Naive thymus-derived CD4-positive, alpha-beta T cell (primary cell): ENCODE measurements around the gene TRMT1L. TPM values are rescaled to one million over a fixed set of nuclear protein-coding genes. Genes with fewer than 3 reads are reported as not detected.
"Not testable (repeated sequence)": the region's sequence is repeated elsewhere in the genome, so short reads cannot be mapped to it uniquely, and the experiment has no call there.

Experiments used
- ATAC-seq: fragments of 150-1000 bp; cut with Tn5 transposase; 2 replicates; pipeline ENCODE4 v1.10.0; 2021; ENCODE audit warnings: mild to moderate bottlenecking, moderate library complexity
- CTCF ChIA-PET: fragments of 350-600 bp; sonication (Branson Sonifier 250); formaldehyde crosslinking; loops from one replicate; lab custom pipeline; 2021; ENCODE audit warnings: antibody characterized with exemption; lab: Charles Lee
- POLR2A ChIA-PET: fragments of 350-600 bp; sonication (Branson Sonifier 250); formaldehyde crosslinking; loops from one replicate; lab custom pipeline; 2021; ENCODE audit warnings: antibody characterized with exemption, inconsistent platforms; lab: Charles Lee
- DNase-seq, 9 donors: peaks; one replicate each; pipeline versions ENCODE4 v3.0.0 to v3.0.0-alpha.2; 2020 to 2022; ENCODE audit warnings: mixed read lengths in 1 of 9
- H3K27ac ChIP-seq: one replicate; pipeline ENCODE4 v1.7.0; 2013; ENCODE audit warnings: mild to moderate bottlenecking, low read depth, low read length, moderate library complexity
- H3K27me3 ChIP-seq, 2 donors: one replicate each; pipeline ENCODE4 v1.7.0; 2013; ENCODE audit warnings: low read length in 2 of 2, mild to moderate bottlenecking in 2 of 2, moderate library complexity in 2 of 2; ENCODE audit not compliant: control insufficient read depth in 2 of 2, insufficient read depth in 2 of 2
- H3K36me3 ChIP-seq, 3 experiments: 1 replicate in 2 of 3; 2 replicates in 1 of 3; pipeline ENCODE4 v1.7.0; 2013; ENCODE audit warnings: low read length in 3 of 3, mild to moderate bottlenecking in 3 of 3, moderate library complexity in 1 of 3; ENCODE audit not compliant: insufficient read depth in 3 of 3, control insufficient read depth in 2 of 3
- H3K4me1 ChIP-seq, 2 donors: one replicate each; pipeline ENCODE4 v1.7.0; 2013; ENCODE audit warnings: low read length in 2 of 2, mild to moderate bottlenecking in 2 of 2, moderate library complexity in 1 of 2; ENCODE audit not compliant: control insufficient read depth in 2 of 2, insufficient read depth in 2 of 2
- H3K4me3 ChIP-seq: 2 replicates; pipeline ENCODE4 v1.7.0; 2013; ENCODE audit warnings: mild to moderate bottlenecking, low read length
- H3K9me3 ChIP-seq, 3 experiments: 1 replicate in 2 of 3; 2 replicates in 1 of 3; pipeline ENCODE4 v1.7.0; 2013; ENCODE audit warnings: low read length in 3 of 3; ENCODE audit not compliant: control insufficient read depth in 2 of 3
- H3K27ac Mint-ChIP-seq, 9 donors: one replicate each; pipeline ENCODE4 v1.8.0; 2020 to 2022; ENCODE audit warnings: mixed read lengths in 9 of 9, mild to moderate bottlenecking in 8 of 9, moderate library complexity in 5 of 9, inconsistent platforms in 2 of 9
- H3K27me3 Mint-ChIP-seq, 5 donors: one replicate each; pipeline ENCODE4 v1.8.0; 2021 to 2022; ENCODE audit warnings: mixed read lengths in 5 of 5, mild to moderate bottlenecking in 1 of 5
- H3K36me3 Mint-ChIP-seq, 5 donors: one replicate each; pipeline ENCODE4 v1.8.0; 2020 to 2022; ENCODE audit warnings: mixed read lengths in 5 of 5, mild to moderate bottlenecking in 3 of 5, inconsistent platforms in 1 of 5
- H3K4me1 Mint-ChIP-seq, 7 donors: one replicate each; pipeline ENCODE4 v1.8.0; 2020 to 2022; ENCODE audit warnings: mixed read lengths in 7 of 7, mild to moderate bottlenecking in 3 of 7, inconsistent platforms in 1 of 7
- H3K4me3 Mint-ChIP-seq, 10 donors: one replicate each; pipeline ENCODE4 v1.8.0; 2020 to 2022; ENCODE audit warnings: mild to moderate bottlenecking in 10 of 10, mixed read lengths in 10 of 10, moderate library complexity in 6 of 10, inconsistent platforms in 2 of 10
- H3K9me3 Mint-ChIP-seq, 11 donors: one replicate each; pipeline ENCODE4 v1.8.0; 2020 to 2022; ENCODE audit warnings: mixed read lengths in 11 of 11, mild to moderate bottlenecking in 4 of 11, inconsistent platforms in 1 of 11, moderate library complexity in 1 of 11
- intact Hi-C, 2 donors: fragments of 100-400 bp; cut with micrococcal nuclease; formaldehyde crosslinking; loops; one replicate each; pipeline ENCODE4 v1.15.1; 2023
- polyA plus RNA-seq, 2 donors: library from polyadenylated mRNA; unstranded; fragments of 300-500 nt; fragmentation: Illumina TruSeq; gene quantifications; one replicate each; pipeline ENCODE4 v1.2.3, GENCODE V29; 2021
- total RNA-seq, 6 experiments: library from RNA in 5 of 6; stranded (reverse) in 5 of 6; gene quantifications; 1 replicate in 5 of 6; 2 replicates in 1 of 6; pipeline ENCODE4 v1.2.3 and lab custom pipeline; 2021 to 2026

The TRMT1L gene, protein sequence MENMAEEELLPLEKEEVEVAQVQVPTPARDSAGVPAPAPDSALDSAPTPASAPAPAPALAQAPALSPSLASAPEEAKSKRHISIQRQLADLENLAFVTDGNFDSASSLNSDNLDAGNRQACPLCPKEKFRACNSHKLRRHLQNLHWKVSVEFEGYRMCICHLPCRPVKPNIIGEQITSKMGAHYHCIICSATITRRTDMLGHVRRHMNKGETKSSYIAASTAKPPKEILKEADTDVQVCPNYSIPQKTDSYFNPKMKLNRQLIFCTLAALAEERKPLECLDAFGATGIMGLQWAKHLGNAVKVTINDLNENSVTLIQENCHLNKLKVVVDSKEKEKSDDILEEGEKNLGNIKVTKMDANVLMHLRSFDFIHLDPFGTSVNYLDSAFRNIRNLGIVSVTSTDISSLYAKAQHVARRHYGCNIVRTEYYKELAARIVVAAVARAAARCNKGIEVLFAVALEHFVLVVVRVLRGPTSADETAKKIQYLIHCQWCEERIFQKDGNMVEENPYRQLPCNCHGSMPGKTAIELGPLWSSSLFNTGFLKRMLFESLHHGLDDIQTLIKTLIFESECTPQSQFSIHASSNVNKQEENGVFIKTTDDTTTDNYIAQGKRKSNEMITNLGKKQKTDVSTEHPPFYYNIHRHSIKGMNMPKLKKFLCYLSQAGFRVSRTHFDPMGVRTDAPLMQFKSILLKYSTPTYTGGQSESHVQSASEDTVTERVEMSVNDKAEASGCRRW
- 10 to 100 TPM; 11.6 to 33.9 (median 27.3) TPM for total RNA-seq
- 10 to 100 TPM; 17.5 to 18.8 TPM for polyA plus RNA-seq
- 19.4 reads per million, percentile 50 among the genes with 10 or more reads in this experiment for total RNA-seq (lab: John Stamatoyannopoulos, UW)

DNA sequence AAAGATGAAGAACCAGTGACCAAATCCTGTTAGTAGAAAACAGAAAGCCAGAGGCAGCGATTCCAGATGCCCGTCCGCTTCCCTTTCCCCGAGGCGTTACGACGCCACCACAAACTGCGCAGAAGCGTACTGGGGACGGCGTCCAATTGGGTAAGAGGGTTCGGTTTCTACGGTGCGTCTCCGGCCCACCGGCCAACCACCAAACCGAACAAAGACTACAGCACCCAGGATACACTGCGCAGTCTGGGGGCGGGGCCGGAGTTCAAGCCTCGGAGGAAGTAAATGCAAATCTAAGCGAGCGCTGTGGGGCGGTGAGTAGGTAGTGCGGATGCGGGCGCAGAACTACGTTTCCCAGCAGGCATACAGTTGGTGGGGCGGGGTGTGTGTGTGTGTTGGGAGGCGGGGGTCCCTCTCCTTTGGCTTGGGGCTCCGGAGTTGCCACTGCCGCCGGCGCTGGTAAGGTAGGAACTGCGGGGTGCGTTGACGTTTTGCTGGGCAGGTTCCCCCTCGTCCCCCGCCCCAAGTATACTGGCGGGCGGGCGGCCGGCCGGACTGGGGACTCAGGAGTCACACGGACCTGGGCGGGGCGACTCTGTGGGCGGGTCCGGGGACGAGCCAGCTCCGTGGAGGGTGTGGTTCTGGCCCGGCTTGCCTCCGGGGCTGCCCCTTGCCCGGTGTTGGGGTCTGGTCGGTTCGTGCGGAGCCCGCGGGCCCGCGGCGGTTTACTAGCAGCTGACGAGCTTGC lies at the start of gene TRMT1L, which contains the start of gene SWT1:
Gene TRMT1L (minus strand): TSS at position 100 of the 745 bp plus-strand sequence. CDS start 241 bp downstream, outside the sequence.
Gene SWT1 (plus strand): TSS at position 314 of the 745 bp plus-strand sequence. CDS start 3,675 bp downstream, outside the sequence.
- Mint-ChIP-seq H3K27ac (peak within 1 kb of the TSS; percentile 96 to 100 (median 98)), H3K9me3 (no peaks in the 10 kb centered on the region), H3K4me1 (peaks cover 28 to 67% (median 56%) of the 10 kb centered on the region in 7 donors), H3K27me3 (no peaks in the 10 kb centered on the region), H3K36me3 (peaks cover 0 to 12% (median 4%) of the 10 kb centered on the region in 5 donors), H3K4me3 (peak within 1 kb of the TSS; percentile 97 to 100 (median 98))
- peaks cover 9 to 20% of the 10 kb centered on the region in 2 donors for H3K4me1 ChIP-seq
- H3K27ac ChIP-seq: peak within 1 kb of the TSS; percentile 97
- H3K4me3 ChIP-seq: peak within 1 kb of the TSS; percentile 88
- POLR2A ChIA-PET: interaction anchor here (0.7 to 4.2 kb wide), 12 partner anchors 10 to 1218 kb away, joined by 3 to 33 read pairs (median 6); partner anchors contain the start of genes EDEM3, IVNS1ABP, RNF2 and TPR
- ATAC-seq (peak; percentile 95), DNase-seq (peak; percentile 91 to 97 (median 96))
- H3K27me3 ChIP-seq: no peaks in the 10 kb centered on the region
- intact Hi-C loops: loop anchor here (1.0 to 10.0 kb wide), 22 partner anchors 13 to 1686 kb away; partner anchors contain the start of genes ARPC5 (in 2 of the 2), IVNS1ABP (in 2 of the 2), ODR4 (in 2 of the 2) and RNF2 (in 2 of the 2)
- peaks cover 0 to 11% (median 0%) of the 10 kb centered on the region in 3 experiments for H3K36me3 ChIP-seq
- CTCF ChIA-PET: interaction anchor here (0.7 to 2.0 kb wide), 2 partner anchors 14 to 514 kb away, joined by 3 to 11 read pairs; no protein-coding TSS in a partner anchor
- no peaks in the 10 kb centered on the region for H3K9me3 ChIP-seq

DNA sequence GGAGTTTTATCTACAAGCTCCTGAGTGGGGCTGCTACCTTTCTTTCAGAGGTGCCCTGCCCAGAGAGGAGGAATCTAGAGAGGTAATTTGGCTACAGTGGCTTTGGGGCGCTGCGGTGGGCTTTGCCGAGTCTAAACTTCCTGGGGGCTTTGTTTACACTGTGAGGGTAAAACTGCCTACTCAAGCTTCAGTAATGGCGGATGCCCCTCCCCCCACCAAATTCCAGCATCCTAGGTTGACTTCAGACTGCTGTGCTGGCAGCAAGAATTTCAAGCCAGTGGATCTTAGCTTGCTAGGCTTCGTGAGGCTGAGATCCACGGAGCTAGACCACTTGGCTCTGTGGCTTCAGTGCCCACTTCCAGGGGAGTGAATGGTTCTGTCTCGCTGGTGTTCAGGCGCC lies 44.1 kb upstream of the TRMT1L start:
- CTCF ChIA-PET: interaction anchor here (1.3 kb wide), 1 partner anchor 37 kb away, joined by 3 read pairs; no protein-coding TSS in a partner anchor
- no peak for ATAC-seq
- Mint-ChIP-seq H3K27me3 (no peaks in the 10 kb centered on the region), H3K27ac (no peak overlapping the region), H3K9me3 (peaks cover 5 to 29% (median 16%) of the 10 kb centered on the region in 11 donors), H3K4me1 (peaks cover 0 to 1% (median 0%) of the 10 kb centered on the region in 7 donors), H3K36me3 (peaks cover 18 to 59% (median 43%) of the 10 kb centered on the region in 5 donors), H3K4me3 (no peak overlapping the region)
- POLR2A ChIA-PET: no interaction called here
- no peak overlapping the region for H3K27ac ChIP-seq
- H3K9me3 ChIP-seq: no peaks in the 10 kb centered on the region
- H3K36me3 ChIP-seq: no peaks in the 10 kb centered on the region
- H3K27me3 ChIP-seq: no peaks in the 10 kb centered on the region
- DNase-seq: no peak
- no peaks in the 10 kb centered on the region for H3K4me1 ChIP-seq
- intact Hi-C loops: no loop called here
- H3K4me3 ChIP-seq: no peak overlapping the region

DNA sequence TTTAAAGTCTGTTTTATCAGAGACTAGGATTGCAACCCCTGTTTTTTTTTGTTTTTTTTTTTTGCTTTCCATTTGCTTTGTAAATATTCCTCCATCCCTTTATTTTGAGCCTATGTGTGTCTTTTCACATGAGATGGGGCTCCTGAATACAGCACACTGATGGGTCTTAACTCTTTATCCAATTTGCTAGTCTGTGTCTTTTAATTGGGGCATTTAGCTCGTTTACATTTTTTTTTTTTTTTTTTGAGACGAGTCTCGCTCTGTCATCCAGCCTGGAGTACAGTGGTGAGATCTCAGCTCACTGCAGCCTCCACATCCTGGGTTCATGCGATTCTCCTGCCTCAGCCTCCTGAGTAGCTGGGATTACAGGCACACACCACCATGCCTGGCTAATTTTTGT lies 42.0 kb upstream of the TRMT1L start:
- H3K4me3 Mint-ChIP-seq, CTCF ChIA-PET, H3K4me1 Mint-ChIP-seq, H3K36me3 ChIP-seq, H3K4me3 ChIP-seq, H3K27me3 ChIP-seq, H3K27ac ChIP-seq, H3K27me3 Mint-ChIP-seq, POLR2A ChIA-PET, H3K27ac Mint-ChIP-seq, ATAC-seq, H3K4me1 ChIP-seq, intact Hi-C loops, DNase-seq, H3K9me3 ChIP-seq: not testable (repeated sequence)
- Mint-ChIP-seq H3K9me3 (peaks cover 5 to 29% (median 16%) of the 10 kb centered on the region in 11 donors), H3K36me3 (peaks cover 21 to 69% (median 64%) of the 10 kb centered on the region in 5 donors)

DNA sequence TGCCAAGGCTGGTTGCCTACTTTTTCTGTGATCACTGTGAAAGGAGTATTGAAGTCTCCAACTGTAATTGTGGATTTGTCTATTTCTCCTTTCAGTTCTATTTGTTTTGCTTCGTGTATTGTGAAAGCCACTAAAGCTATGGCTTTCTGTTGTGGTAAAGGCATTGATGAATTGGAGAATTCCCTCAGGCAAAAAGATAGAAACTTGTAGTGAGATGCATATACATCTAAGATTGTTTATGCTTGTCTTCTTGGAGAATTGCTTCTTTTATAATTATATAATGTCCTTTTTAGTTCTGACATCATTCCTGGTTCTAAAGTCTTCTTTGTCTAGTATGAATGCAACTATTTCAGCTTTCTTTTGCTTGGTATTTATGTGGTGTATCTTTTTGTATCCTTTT lies 37.0 kb upstream of the TRMT1L start:
- no peak overlapping the region for H3K27ac Mint-ChIP-seq
- no peak overlapping the region for H3K4me3 ChIP-seq
- no peak overlapping the region for H3K27ac ChIP-seq
- ATAC-seq (no peak), DNase-seq (no peak)
- H3K9me3 Mint-ChIP-seq: peaks cover 5 to 20% (median 11%) of the 10 kb centered on the region in 11 donors
- H3K4me3 Mint-ChIP-seq: no peak overlapping the region
- peaks cover 0 to 5% (median 0%) of the 10 kb centered on the region in 3 experiments for H3K36me3 ChIP-seq
- POLR2A ChIA-PET: no interaction called here
- H3K9me3 ChIP-seq: no peaks in the 10 kb centered on the region
- H3K4me1 Mint-ChIP-seq: peaks cover 0 to 1% (median 0%) of the 10 kb centered on the region in 7 donors
- intact Hi-C loops: no loop called here
- no peaks in the 10 kb centered on the region for H3K27me3 ChIP-seq
- peaks cover 17 to 65% (median 53%) of the 10 kb centered on the region in 5 donors for H3K36me3 Mint-ChIP-seq
- CTCF ChIA-PET: no interaction called here
- no peaks in the 10 kb centered on the region for H3K4me1 ChIP-seq
- no peaks in the 10 kb centered on the region for H3K27me3 Mint-ChIP-seq

DNA sequence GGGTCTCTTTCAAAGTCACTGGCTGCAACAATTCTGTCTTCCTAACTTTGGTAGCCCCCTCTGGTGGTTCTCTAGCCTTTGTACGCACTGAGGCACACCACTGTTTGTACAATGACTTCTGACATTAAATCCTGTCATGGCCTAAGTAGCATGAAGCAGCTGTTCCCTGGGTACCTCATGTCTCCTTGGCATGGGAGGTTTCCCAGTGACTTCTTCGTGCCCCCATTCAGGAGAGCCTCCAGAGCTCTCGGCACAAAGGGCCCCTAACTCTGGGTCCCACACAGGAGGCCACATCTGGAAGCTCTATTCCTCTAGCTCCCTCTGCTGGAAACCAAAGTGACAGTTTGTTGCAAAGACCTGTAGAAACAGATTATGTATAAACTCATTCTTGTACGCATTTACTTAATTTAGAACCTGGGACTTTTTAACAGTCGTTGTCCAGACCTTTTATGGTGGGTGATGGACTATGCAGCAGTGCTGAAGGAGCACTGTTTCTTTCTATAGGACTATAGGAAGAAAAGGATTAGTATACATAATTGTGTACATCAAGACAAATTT lies 13.6 kb upstream of the TRMT1L start:
- Mint-ChIP-seq H3K4me1 (peaks cover 0 to 17% (median 5%) of the 10 kb centered on the region in 7 donors), H3K9me3 (no peaks in the 10 kb centered on the region), H3K4me3 (peak overlapping the region in 4 of 10 donors; percentile 35 to 56 (median 53)), H3K27me3 (no peaks in the 10 kb centered on the region), H3K27ac (peak overlapping the region in 4 of 9 donors; percentile 6 to 62 (median 43)), H3K36me3 (peaks cover 0 to 45% (median 15%) of the 10 kb centered on the region in 5 donors)
- ChIA-PET POLR2A (no interaction called here), CTCF (interaction anchor here (0.6 to 2.9 kb wide), 17 partner anchors 9 to 525 kb away, joined by 3 to 28 read pairs (median 3); partner anchors contain the start of genes RNF2, SWT1 and TRMT1L)
- peak; percentile 84 for ATAC-seq
- H3K9me3 ChIP-seq: no peaks in the 10 kb centered on the region
- DNase-seq: peak in 8 of 9 donors; percentile 37 to 71 (median 65)
- no peak overlapping the region for H3K27ac ChIP-seq
- no peaks in the 10 kb centered on the region for H3K27me3 ChIP-seq
- intact Hi-C loops: loop anchor here (1.0 to 5.0 kb wide), 10 partner anchors 13 to 1042 kb away; partner anchors contain the start of genes SWT1 (in 2 of the 2) and RNF2 (in 1 of the 2)
- peaks cover 0 to 4% of the 10 kb centered on the region in 2 donors for H3K4me1 ChIP-seq
- H3K4me3 ChIP-seq: no peak overlapping the region
- H3K36me3 ChIP-seq: no peaks in the 10 kb centered on the region
